GM12878 (cell line): ENCODE results near the gene SYPL2. TPM values are rescaled to one million over a fixed set of nuclear protein-coding genes. Genes with fewer than 3 reads are reported as not detected.
A peak's percentile ranks its signal among the peaks of the same experiment; 100 is the strongest.

Experiments used
- ATAC-seq: fragments of 200-7000 bp; cut with Tn5 transposase; 3 replicates; pipeline ENCODE4 v1.9.1; 2020; ENCODE audit warnings: mild to moderate bottlenecking, moderate library complexity
- BruUV-seq: library from RNA; stranded (reverse); fragments of 400-500 nt; replicated peaks from 2 replicates; lab custom pipeline; 2021; lab: Mats Ljungman, UMichigan
- CTCF ChIA-PET: fragments of 300-600 bp; sonication (Branson Sonifier 250); formaldehyde crosslinking; extraction: SDS; loops from one replicate; lab custom pipeline; 2021; ENCODE audit warnings: inconsistent platforms; lab: Yijun Ruan, JAX
- POLR2A ChIA-PET: fragments of 350-600 bp; formaldehyde crosslinking; extraction: SDS; loops from one replicate; lab custom pipeline; 2021; ENCODE audit warnings: inconsistent platforms; lab: Charles Lee
- RAD21 ChIA-PET: fragments of 300-600 bp; sonication (Branson Sonifier 250); formaldehyde crosslinking; loops from one replicate; lab custom pipeline; 2023; ENCODE audit warnings: antibody characterized with exemption; ENCODE audit not compliant: unreplicated experiment; lab: Charles Lee
- SMC1A ChIA-PET: fragments of 300-600 bp; sonication (Branson Sonifier 250); formaldehyde crosslinking; loops from one replicate; lab custom pipeline; 2023; ENCODE audit not compliant: unreplicated experiment, uncharacterized antibody; lab: Charles Lee
- DNase-seq: peaks from one replicate; pipeline ENCODE4 v3.0.0-alpha.2; 2011; ENCODE audit warnings: low read depth, low spot score
- FAIRE-seq: peaks from 3 replicates; lab custom pipeline; 2011; peaks lifted over from hg19 to GRCh38; lab: Jason Lieb, UNC
- H2AFZ ChIP-seq: 2 replicates; pipeline ENCODE4 v1.6.0; 2011; ENCODE audit warnings: low read depth, low read length, control low read depth; ENCODE audit not compliant: control insufficient read depth
- H3K27ac ChIP-seq: 2 replicates; pipeline ENCODE4 v1.5.1; 2011; ENCODE audit warnings: control low read depth; ENCODE audit not compliant: control insufficient read depth, insufficient read depth
- H3K27me3 ChIP-seq, 2 experiments: replicated peaks in 1 of 2; 2 replicates each; pipeline versions ENCODE4 v1.6.0 to v1.6.1; 2011; ENCODE audit warnings: low read length in 1 of 2; ENCODE audit not compliant: control insufficient read depth in 2 of 2, insufficient read depth in 2 of 2
- H3K36me3 ChIP-seq, 2 experiments: 2 replicates each; pipeline ENCODE4 v1.5.1; 2011; ENCODE audit warnings: low read length in 1 of 2; ENCODE audit not compliant: control insufficient read depth in 2 of 2, insufficient read depth in 2 of 2
- H3K4me1 ChIP-seq: 2 replicates; pipeline ENCODE4 v1.6.1; 2011; ENCODE audit warnings: mild to moderate bottlenecking, low read length, moderate library complexity, mixed read lengths; ENCODE audit not compliant: control insufficient read depth, insufficient read depth
- H3K4me2 ChIP-seq: 2 replicates; pipeline ENCODE4 v1.6.0; 2011; ENCODE audit warnings: control low read depth; ENCODE audit not compliant: control insufficient read depth, insufficient read depth
- H3K4me3 ChIP-seq: fragments of 200-600 bp; sonication (generic); 2 replicates; pipeline ENCODE4 v1.5.1; 2016
- H3K79me2 ChIP-seq: 2 replicates; pipeline ENCODE4 v1.6.0; 2011; ENCODE audit warnings: low read length; ENCODE audit not compliant: control insufficient read depth, insufficient read depth
- H3K9ac ChIP-seq: 2 replicates; pipeline ENCODE4 v1.8.0; 2011; ENCODE audit warnings: low read length, control low read depth, mixed read lengths; ENCODE audit not compliant: control insufficient read depth, insufficient read depth
- H3K9me3 ChIP-seq: replicated peaks from 3 replicates; pipeline ENCODE4 v1.5.1; 2011; ENCODE audit warnings: mild to moderate bottlenecking, low read length; ENCODE audit not compliant: control insufficient read depth, insufficient read depth
- H4K20me1 ChIP-seq: 2 replicates; pipeline ENCODE4 v1.6.0; 2011; ENCODE audit not compliant: control insufficient read depth, insufficient read depth
- CEBPB ChIP-seq, 2 experiments: fragments of 150-350 bp in 1 of 2; IDR thresholded peaks; 2 replicates each; pipeline ENCODE4 v1.6.1; 2012 to 2014; ENCODE audit warnings: low read depth in 2 of 2, low read length in 2 of 2, borderline replicate concordance in 1 of 2, inconsistent platforms in 1 of 2
- CHD4 ChIP-seq: fragments of 200-600 bp; sonication (generic); IDR thresholded peaks from 2 replicates; pipeline ENCODE4 v1.6.1; 2016; ENCODE audit warnings: mild to moderate bottlenecking
- HDGF ChIP-seq: fragments of 450-650 bp; IDR thresholded peaks from 2 replicates; pipeline ENCODE4 v1.6.1; 2016; ENCODE audit warnings: antibody characterized with exemption
- NFYB ChIP-seq: IDR thresholded peaks from 2 replicates; pipeline ENCODE4 v1.6.1; 2011; ENCODE audit warnings: low read depth, mild to moderate bottlenecking, low read length, improper control_type of control experiment, moderate library complexity; ENCODE audit not compliant: insufficient read depth
- SIN3A ChIP-seq: IDR thresholded peaks from 2 replicates; pipeline ENCODE4 v1.6.1; 2012; ENCODE audit warnings: low read depth, low read length, improper control_type of control experiment
- SMARCA5 ChIP-seq: fragments of 450-650 bp; IDR thresholded peaks from 2 replicates; pipeline ENCODE4 v1.6.1; 2017; ENCODE audit warnings: mild to moderate bottlenecking
- SUPT20H ChIP-seq: IDR thresholded peaks from 2 replicates; pipeline ENCODE4 v1.6.1; 2011; ENCODE audit warnings: low read depth, mild to moderate bottlenecking, low read length, moderate library complexity, borderline replicate concordance; ENCODE audit not compliant: control insufficient read depth
- ZNF217 ChIP-seq: fragments of 450-650 bp; IDR thresholded peaks from 2 replicates; pipeline ENCODE4 v1.6.1; 2017; ENCODE audit warnings: antibody characterized with exemption, mild to moderate bottlenecking
- ZNF384 ChIP-seq: IDR thresholded peaks from 2 replicates; pipeline ENCODE4 v1.6.1; 2012; ENCODE audit warnings: low read depth, mild to moderate bottlenecking, low read length, improper control_type of control experiment, borderline replicate concordance
- WGBS: methylation state at CpG from one replicate; pipeline ENCODE4 v1.1.6; 2016; ENCODE audit warnings: low lambda C conversion rate; ENCODE audit not compliant: insufficient replicate concordance, insufficient coverage; ENCODE audit errors: missing lambda C conversion rate; 5-methylcytosine and 5-hydroxymethylcytosine counted together
- in situ Hi-C: fragments of 300-500 bp; cut with MboI; formaldehyde crosslinking; loops from 9 replicates; pipeline ENCODE4 v1.14.3; 2018; ENCODE audit warnings: mixed read lengths
- intact Hi-C: fragments of 100-400 bp; cut with micrococcal nuclease; formaldehyde crosslinking; loops from one replicate; pipeline ENCODE4 v1.14.2; 2022; ENCODE audit not compliant: unreplicated experiment
- polyA plus RNA-seq, 11 experiments: library from polyadenylated mRNA; depleted of rRNA in 4 of 11; unstranded in 6 of 11; stranded (reverse) in 5 of 11; fragments of >200 nt; fragmentation: Nextera tagmentation in 4 of 11; fragmentation: Illumina TruSeq in 1 of 11; extraction: Ambion mirVana in 4 of 11; extraction: Trizol in 1 of 11; gene quantifications; 1 replicate in 1 of 11; 2 replicates in 10 of 11; pipeline versions ENCODE4 v1.2.1 to v1.2.3, GENCODE V29; 2011 to 2016; ENCODE audit warnings: inconsistent platforms in 2 of 11, missing spikeins in 2 of 11, low read depth in 1 of 11
- total RNA-seq, 4 experiments: library from RNA; depleted of rRNA in 3 of 4; stranded (reverse); fragments of >200 nt in 3 of 4; fragmentation: Illumina TruSeq in 1 of 4; extraction: Trizol in 1 of 4; gene quantifications; 2 replicates each; pipeline versions ENCODE4 v1.2.1 to v1.2.3, GENCODE V29; 2013 to 2021
- TF ChIP-seq, protein P1 (sequence below): fragments of 450-650 bp; IDR thresholded peaks from 2 replicates; pipeline ENCODE4 v1.6.1; 2017; ENCODE audit warnings: mild to moderate bottlenecking, moderate library complexity
- TF ChIP-seq, protein P2 (sequence below): fragments of 450-650 bp; IDR thresholded peaks from 2 replicates; pipeline ENCODE4 v1.6.1; 2014; ENCODE audit warnings: mild to moderate bottlenecking

The SYPL2 gene
- total and polyA plus RNA-seq, 10 of the 15 experiments (the other 5 are each of a cell fraction or from before 2014, with no cell fraction given), result 0.04 to 0.11 (median 0.06) TPM; not detected in 3

DNA sequence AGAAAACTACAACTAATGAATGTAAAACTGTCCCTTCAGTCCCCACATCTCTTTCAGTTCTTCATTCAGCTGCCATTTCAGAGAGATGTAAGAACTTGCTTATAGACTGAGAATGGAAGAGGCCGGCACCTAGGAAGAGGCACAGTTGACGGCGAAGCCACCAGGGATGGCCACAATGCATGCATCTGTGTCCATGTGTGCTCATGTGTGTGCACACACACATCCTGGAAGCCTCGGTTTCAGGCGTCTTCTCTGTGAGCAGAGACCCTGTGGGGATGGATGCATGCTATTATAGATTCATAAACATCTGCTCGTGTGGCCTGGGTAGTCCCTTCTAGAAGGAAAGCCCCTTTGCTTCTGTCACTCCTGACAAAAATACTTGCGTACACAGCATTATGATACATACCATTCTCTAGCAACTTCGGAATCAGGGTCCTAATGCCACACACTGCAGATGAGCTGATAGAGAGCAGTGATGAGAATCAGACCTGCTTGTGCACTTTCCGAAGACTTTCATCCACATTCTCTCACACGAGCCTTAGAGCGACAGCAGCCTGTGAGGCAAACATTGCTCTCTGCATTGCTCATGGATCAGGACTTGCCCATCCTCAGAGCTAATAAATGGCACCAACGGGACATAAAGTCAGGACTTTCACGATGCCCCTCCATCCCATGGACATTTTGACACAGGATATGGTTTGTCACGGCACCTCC, 60.9 kb downstream of the SYPL2 start (continued):
- TF ChIP-seq SIN3A (no peak), CHD4 (no peak), NFYB (no peak), ZNF217 (no peak)

DNA sequence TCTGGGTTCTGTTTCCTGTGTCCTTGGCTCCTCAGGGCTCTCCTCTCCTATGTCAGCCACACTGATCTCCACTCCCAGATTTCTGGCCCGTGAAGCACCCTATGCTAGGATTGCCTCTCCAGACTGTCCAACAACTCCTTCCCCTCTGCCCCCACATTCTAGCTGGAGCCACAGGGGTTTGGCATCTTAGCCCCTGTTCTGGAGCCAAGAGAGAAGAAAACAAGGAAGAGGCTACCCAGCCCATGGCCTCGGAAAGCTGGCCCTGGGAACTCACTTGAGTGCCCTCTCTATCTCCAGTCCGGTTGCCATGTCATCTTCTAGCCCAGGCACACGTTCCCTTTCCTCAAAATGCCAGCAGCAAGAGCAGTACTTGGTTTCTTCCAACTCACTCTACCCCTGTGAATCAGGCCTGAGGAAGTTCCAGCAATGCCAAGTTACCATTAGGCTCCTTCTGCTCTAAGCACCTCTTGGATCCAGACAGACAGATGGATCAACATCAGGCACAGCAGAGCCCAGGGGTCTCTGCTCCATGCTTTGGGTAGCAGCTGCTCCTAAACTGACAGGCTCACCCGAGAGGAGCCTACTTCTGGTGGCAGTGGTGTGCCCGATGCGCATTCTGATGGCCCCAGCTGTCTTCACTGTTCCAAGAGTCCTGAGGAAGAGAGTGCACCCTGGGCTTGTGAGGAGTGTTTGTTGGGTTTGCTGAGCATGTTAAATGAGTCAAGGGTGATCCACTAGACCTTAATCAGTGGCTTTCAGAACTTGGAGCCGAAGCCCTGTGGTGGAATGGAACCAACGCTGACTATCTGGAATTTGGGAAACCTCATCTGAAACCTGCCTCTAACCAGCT, 61.7 kb downstream of the SYPL2 start:
- H3K79me2 ChIP-seq, result no peaks in the 10 kb centered on the region
- no peaks in the 10 kb centered on the region for H3K27me3 ChIP-seq
- DNase-seq, result no peak
- BruUV-seq, result no TSS peak
- H2AFZ ChIP-seq, result peak overlapping the region; percentile 45
- peak overlapping the region; percentile 28; the same call in 1 of the 2 replicates for H3K27ac ChIP-seq
- peak overlapping the region; percentile 62; the same call in 1 of the 2 replicates for H3K4me2 ChIP-seq
- ChIA-PET POLR2A (interaction anchor here (0.7 to 2.0 kb wide), 9 partner anchors 13 to 274 kb away, joined by 3 to 10 read pairs (median 4); partner anchors contain the start of genes ATXN7L2 and CYB561D1), RAD21 (interaction anchor here (1.0 to 10.3 kb wide), 8 partner anchors 18 to 264 kb away, joined by 3 to 422 read pairs (median 6); partner anchors contain the start of genes AMIGO1, ATXN7L2, CYB561D1 and GNAI3), SMC1A (interaction anchor here (0.6 to 12.8 kb wide), 8 partner anchors 11 to 251 kb away, joined by 3 to 431 read pairs (median 9); partner anchors contain the start of genes AMIGO1, ATXN7L2, CYB561D1 and GPR61), CTCF (interaction anchor here (0.8 to 21.3 kb wide), 8 partner anchors 22 to 457 kb away, joined by 3 to 1280 read pairs (median 4); partner anchors contain the start of genes AHCYL1, AMIGO1 and CYB561D1)
- ATAC-seq, result no peak
- peaks cover 24% of the 10 kb centered on the region for H3K4me1 ChIP-seq
- in situ Hi-C loops, result no loop called here
- no peak overlapping the region for H3K4me3 ChIP-seq
- no peak for FAIRE-seq
- H3K9ac ChIP-seq, result no peak overlapping the region
- no peaks in the 10 kb centered on the region for H4K20me1 ChIP-seq
- intact Hi-C loops, result no loop called here
- H3K9me3 ChIP-seq, result no peaks in the 10 kb centered on the region
- 60% methylated on average over 9 of the region's 9 CpGs for WGBS
- H3K36me3 ChIP-seq, result no peaks in the 10 kb centered on the region
- TF ChIP-seq HDGF, result 0 out of 2 replicates have a peak, but pooled peaks have one; percentile 44
- TF ChIP-seq, protein P1, sequence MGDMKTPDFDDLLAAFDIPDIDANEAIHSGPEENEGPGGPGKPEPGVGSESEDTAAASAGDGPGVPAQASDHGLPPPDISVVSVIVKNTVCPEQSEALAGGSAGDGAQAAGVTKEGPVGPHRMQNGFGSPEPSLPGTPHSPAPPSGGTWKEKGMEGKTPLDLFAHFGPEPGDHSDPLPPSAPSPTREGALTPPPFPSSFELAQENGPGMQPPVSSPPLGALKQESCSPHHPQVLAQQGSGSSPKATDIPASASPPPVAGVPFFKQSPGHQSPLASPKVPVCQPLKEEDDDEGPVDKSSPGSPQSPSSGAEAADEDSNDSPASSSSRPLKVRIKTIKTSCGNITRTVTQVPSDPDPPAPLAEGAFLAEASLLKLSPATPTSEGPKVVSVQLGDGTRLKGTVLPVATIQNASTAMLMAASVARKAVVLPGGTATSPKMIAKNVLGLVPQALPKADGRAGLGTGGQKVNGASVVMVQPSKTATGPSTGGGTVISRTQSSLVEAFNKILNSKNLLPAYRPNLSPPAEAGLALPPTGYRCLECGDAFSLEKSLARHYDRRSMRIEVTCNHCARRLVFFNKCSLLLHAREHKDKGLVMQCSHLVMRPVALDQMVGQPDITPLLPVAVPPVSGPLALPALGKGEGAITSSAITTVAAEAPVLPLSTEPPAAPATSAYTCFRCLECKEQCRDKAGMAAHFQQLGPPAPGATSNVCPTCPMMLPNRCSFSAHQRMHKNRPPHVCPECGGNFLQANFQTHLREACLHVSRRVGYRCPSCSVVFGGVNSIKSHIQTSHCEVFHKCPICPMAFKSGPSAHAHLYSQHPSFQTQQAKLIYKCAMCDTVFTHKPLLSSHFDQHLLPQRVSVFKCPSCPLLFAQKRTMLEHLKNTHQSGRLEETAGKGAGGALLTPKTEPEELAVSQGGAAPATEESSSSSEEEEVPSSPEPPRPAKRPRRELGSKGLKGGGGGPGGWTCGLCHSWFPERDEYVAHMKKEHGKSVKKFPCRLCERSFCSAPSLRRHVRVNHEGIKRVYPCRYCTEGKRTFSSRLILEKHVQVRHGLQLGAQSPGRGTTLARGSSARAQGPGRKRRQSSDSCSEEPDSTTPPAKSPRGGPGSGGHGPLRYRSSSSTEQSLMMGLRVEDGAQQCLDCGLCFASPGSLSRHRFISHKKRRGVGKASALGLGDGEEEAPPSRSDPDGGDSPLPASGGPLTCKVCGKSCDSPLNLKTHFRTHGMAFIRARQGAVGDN, result 0 out of 2 replicates have a peak, but pooled peaks have one; percentile 24
- TF ChIP-seq SUPT20H, result no peak
- no peak for TF ChIP-seq ZNF384
- TF ChIP-seq, protein P2, sequence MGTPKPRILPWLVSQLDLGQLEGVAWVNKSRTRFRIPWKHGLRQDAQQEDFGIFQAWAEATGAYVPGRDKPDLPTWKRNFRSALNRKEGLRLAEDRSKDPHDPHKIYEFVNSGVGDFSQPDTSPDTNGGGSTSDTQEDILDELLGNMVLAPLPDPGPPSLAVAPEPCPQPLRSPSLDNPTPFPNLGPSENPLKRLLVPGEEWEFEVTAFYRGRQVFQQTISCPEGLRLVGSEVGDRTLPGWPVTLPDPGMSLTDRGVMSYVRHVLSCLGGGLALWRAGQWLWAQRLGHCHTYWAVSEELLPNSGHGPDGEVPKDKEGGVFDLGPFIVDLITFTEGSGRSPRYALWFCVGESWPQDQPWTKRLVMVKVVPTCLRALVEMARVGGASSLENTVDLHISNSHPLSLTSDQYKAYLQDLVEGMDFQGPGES, result no peak
- no peak for TF ChIP-seq SMARCA5
- no peak for TF ChIP-seq CEBPB (IDR thresholded peaks at IDR 0.05; ENCODE audit: borderline replicate concordance in 1 of 2, low read depth in 2 of 2, low read length in 2 of 2)
